Brain pericyte (primary cell): ENCODE data around the gene NT5C.

Source experiments
- DNase-seq: peaks from one replicate; pipeline ENCODE4 v3.0.0-alpha.2; 2012; ENCODE audit warnings: low read depth, low spot score

NT5C gene

GRCh38 chr17:75116737-75117136 is 14.8 kb downstream of the NT5C start:
- no peak for DNase-seq

GRCh38 chr17:75115555-75115954 is 16.0 kb downstream of the NT5C start:
- no peak for DNase-seq

GRCh38 chr17:75114552-75115314 is 16.8 kb downstream of the NT5C start:
- no peak for DNase-seq

- DNase-seq = no peak
These were observed 17.6 kb downstream of the NT5C start for GRCh38 chr17:75113798-75114551.

GRCh38 chr17:75111777-75112335 is 19.7 kb downstream of the NT5C start:
- no peak for DNase-seq

GRCh38 chr17:75110234-75110937 is 21.2 kb downstream of the NT5C start:
- DNase-seq = no peak

- no peak for DNase-seq
These were observed 21.9 kb downstream of the NT5C start, which contains the start of gene ARMC7 for GRCh38 chr17:75109407-75110233. TSS of gene ARMC7 (plus strand) at chr17:75109969. CDS start at chr17:75110289, 320 bp downstream.

GRCh38 chr17:75109046-75109406 is 22.5 kb downstream of the NT5C start:
- no peak for DNase-seq

- DNase-seq = no peak
These were observed 23.3 kb downstream of the NT5C start for GRCh38 chr17:75108193-75108592.

GRCh38 chr17:75105126-75106080 is 26.1 kb downstream of the NT5C start:
- no peak for DNase-seq

- DNase-seq = no peak
These were observed 27.7 kb downstream of the NT5C start for GRCh38 chr17:75103601-75104554.

- DNase-seq = no peak
These were observed 29.1 kb downstream of the NT5C start for GRCh38 chr17:75102385-75102821.

GRCh38 chr17:75099881-75100595 is 31.5 kb downstream of the NT5C start:
- DNase-seq = no peak

GRCh38 chr17:75098861-75099260 is 32.7 kb downstream of the NT5C start:
- no peak for DNase-seq

- DNase-seq = no peak
These were observed 33.7 kb downstream of the NT5C start for GRCh38 chr17:75097865-75098264.

GRCh38 chr17:75096082-75096625 is 35.4 kb downstream of the NT5C start:
- no peak for DNase-seq

- no peak for DNase-seq
These were observed 36.6 kb downstream of the NT5C start for GRCh38 chr17:75094871-75095399.
